NCI-H187 treated with DMSO at 0.1 percent for 48 hours (cell line): ENCODE measurements around the gene PHF11.
"Not testable (repeated sequence)": the region's sequence is repeated elsewhere in the genome, so short reads cannot be mapped to it uniquely, and the experiment has no call there.

ENCODE experiments used
- DNase-seq: peaks from one replicate; lab custom pipeline; 2025; lab: John Stamatoyannopoulos, UW

The PHF11 gene

DNA sequence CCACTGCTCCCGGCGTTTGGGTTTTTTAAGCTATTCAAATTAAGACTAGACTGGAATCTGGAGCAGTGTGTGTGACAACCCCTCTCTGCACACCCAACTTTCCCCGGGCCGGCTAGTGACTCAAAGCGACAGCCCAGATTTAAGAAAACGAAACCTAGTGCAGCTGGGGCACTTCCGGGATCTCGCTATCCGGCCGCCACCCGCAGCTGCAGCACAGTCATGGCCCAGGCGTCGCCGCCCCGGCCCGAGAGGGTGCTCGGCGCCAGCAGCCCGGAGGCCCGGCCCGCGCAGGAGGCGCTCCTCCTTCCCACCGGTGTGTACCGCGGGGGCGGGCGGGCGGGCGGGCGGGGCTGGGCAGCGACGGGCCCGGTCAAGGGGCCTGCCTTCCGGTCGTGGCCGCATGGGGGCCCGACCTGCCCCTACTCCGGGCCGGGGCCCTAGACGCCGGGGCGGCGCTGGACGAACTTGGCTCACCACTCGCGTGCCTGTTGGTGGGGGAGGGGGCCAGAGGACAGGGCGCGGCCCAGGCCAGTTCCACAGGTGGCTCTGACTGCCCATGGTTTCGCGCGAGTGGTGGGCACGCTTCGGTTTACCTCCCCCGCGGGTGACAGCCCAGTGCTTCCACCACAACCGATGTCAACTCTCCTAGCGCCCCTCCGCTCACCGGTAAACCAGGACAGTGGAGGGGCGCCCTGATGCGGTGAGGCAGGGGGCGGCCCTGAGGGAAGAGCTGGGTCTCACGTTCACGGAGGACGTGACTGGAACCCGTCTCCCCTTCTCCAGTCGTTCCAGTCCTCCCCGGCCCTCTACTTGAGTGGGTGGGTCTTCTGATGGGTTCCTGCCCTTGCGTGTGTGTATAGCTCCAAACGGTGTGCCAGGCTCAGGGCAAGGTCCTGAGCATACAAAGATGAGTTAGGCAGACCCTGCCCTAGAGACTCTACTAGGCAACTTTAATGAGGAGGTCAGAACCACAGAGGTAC lies at the start of gene PHF11:
PHF11 (plus strand) TSS at position 171 of the 980 bp plus-strand sequence; CDS start at position 220, 49 bp downstream.
- DNase-seq: no peak

DNA sequence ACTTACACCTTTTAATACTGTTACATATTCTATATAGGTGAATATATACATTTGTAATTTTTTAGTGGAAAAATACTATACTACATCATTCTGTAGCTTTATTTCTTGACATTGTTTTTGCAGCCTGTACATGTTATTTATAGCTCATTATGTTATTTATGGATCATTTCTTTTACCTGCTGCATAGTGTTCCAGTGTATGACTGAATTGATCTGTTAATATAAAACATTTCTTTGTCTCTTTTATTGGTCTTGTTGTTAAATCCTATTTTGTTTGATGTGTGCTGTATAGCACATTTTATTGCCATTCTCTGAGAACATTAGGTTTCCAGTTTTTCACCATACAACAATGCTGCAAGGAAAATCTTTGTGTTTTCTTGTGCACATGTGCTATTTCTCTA lies 49.3 kb upstream of the PHF11 start:
- no peak for DNase-seq

DNA sequence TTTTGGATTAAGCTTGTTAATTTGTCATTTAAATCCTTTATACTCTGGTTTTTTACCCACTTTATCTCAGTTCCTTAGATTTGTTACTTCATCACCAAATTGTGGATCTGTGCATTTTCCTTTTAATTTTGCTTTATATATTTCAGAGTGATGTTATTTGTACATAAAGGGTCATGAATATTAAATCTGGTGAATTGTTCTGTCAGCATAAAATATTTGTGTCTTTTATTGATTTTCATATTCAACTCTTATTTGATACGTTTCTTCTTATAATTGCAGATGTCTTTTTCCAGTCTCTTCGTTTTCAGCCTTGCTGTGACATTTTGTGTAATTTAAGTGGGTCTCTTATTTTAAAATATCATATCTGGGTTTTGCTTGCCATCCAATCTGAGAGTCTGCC lies 47.0 kb upstream of the PHF11 start:
- no peak for DNase-seq

DNA sequence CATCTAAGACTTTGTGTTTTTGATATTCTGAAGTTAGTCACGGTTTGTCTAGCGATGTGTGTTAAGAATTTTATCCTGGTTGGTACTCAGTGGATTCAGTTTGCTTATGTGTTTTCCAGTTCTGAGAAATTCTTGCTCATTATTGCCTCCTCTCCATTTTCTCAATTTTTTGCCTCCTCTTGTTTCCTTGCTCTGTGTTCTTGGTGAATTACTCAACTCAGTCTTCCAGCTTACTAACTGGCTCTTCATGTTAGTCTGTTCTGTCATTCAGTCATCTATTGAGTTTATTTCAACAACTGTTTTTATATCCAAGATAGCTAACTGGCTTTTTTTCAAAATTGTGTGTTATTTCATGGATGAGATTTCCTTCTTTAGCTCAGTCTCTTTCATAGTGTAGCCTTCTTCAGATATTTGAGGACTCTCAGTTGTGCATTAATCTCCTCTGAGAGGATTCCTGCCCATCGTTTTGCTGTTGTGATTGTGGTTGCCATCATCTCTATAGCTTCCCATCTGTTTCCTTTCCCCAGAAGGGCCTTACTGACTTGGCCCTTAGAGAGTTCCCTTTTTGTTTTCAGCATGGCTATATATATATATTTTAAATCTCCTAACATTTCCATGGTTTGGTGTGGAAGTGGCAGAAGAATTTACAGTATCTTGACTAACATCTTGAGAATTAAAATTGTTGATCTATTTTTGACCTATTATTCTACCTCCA lies 45.5 kb upstream of the PHF11 start:
- DNase-seq: no peak

DNA sequence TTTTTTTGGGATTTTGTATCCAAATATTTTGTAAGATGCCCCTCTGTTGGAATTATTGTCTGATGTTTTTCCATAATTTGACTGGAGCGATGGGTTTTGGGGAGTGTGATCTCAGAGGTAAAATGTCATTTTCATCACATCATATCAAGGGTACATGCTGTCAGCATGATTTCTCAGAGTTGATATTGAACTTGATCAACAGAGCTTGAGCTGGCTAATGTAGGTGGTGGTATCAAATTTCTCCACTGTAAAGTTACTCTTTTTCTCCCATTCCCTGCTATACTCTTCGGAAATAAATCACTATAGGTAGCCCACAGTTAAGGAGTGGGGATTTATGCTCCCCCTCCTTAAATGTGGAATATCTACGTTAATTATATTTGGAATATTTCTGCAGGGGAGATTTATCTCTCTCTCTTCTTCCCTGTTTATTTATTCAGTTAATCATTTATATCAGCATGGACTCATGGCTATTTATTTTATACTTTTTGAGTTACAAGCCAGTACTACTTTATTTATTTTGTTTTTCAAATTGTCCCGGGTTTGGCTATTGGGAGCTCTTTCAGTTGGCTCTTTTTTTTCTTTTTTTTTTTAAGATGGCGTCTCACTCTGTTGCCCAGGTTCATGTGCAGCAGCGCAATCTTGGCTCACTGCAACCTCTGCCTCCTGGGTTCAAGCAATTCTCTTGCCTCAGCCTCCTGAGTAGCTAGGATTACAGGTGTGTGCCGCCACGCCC lies 42.9 kb upstream of the PHF11 start:
- DNase-seq: no peak

DNA sequence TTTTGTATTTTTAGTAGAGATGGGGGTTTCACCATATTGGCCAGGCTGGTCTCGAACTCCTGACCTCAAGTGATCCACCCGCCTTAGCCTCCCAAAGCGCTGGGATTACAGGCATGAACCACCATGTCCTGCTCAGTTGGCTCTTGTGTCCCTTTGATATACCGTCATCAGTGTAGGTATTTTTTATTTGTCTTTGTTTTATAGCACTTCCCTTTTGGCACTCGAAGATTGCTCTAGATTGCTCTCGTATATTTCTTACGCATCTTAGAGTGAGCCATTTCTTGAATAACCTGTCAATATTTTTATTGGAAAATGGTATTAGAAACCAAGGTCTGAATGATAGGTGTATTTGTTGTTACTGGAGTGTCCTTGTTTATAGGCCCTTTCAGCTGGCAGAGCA lies 42.3 kb upstream of the PHF11 start:
- DNase-seq: no peak

DNA sequence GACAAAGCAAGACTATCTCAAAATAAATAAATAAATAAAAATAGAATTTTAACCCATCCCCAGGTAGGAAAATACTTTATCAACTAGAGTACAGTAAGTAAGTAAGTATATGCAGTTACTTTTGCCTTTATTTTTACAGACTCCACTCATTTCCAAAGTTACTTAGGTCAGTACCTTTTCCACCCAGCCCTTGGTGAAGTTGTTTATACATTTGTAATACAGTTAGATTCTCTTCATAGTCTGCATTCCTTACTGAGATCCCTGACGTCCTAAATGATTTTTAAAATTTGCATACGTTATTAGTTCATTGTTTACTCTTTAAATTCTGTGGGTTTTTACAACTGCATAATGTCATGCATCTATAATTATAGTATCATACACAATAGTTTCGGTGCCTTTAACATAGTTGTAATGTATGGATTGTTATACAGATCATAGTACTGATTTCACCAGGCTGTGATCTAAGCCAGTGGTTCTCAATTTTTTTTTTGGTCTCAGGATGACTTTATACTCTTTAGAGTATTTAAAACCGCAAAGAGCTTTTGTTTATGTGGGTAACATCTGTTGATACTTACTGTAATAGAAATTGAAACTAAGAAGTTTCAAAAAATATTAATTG lies 41.3 kb upstream of the PHF11 start:
- DNase-seq: no peak

DNA sequence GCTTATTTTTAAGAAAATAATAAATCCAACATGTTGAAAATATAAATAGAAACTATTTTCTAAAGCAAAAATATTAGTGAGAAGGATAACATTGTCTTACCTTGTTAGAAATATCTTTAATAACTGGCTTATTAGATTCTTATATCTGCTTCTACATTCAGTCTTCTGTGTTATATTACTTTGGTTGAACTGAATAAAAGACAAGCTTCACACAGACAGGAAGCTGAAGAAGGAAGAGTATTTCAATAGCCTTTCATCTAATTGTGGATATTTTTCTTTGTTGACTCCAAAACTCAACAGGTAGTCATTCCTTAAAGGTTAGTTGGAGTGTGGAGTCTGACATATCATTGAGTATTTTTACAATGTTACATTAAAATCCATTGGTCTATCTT lies 40.8 kb upstream of the PHF11 start:
- DNase-seq: no peak

DNA sequence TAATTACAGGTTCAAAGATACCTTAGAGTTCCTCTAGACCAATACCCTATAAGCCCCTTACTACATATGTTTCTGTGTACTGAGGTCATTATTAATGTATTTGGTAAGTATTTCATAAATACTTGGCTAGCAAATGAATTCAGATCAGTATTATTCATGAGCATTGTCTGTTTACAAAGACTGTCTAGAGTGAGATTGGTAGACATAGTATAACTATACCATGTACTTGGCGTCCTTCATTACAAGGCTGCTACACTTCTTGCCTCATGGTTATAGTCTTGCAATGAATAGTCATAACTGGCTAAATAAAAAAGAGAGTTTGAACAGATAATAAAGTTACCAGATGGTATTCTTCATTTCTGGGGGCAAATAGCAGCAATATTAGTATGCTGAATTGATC lies 39.6 kb upstream of the PHF11 start:
- no peak for DNase-seq

DNA sequence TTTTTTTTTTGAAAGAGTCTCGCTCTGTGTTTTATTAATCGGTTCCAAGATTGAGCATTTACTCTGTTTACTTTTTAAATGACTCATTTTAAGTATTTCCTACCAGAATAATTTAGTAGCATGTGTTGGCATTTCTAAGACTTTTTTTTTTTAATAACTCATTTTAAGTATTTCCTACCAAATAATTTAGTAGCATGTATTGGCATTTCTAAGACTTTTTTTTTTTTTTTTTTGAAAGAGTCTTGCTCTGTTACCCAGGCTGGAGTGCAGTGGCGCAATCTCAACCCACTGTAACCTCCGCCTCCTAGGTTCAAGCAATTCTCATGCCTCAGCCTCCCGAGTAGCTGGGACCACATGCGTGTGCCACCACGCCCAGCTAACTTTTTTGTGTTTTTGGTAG lies 38.5 kb upstream of the PHF11 start:
- no peak for DNase-seq

DNA sequence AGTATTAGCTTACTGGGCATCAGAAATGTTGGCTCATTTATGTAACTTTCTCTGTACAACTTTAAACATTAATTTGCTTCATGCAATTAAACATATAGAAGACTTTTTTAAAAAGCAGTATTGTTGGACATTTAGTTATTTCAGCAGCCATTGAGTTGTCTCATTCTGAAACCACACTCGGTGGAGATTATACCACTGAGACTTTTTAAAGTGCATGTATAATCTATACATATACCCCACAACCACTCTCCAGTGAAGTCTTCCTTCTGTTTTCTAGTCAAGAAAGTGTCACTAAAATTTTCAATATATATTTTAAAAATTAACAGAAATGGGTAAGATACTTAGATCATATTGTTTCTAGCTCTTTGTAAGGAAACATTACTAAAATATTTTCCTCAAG lies 36.2 kb upstream of the PHF11 start:
- DNase-seq: no peak

DNA sequence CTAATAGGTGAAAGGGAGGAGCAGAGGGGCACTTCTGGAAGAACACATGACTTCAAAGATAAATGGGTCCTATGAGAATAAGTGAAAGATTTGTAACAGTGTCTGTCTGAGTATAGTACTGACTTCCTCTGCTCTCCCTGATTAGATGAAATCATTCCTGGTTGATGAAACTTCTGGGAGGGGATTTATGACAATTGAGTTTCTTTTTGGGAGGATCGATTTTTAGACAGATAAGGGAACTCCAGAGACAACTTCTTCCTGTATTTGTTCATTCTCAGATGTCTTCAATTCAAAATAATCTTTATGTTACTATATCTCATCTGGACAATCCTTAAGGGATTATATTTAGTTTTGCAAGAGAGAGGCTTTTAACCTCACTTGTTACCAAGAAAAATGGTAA lies 31.7 kb upstream of the PHF11 start:
- no peak for DNase-seq

DNA sequence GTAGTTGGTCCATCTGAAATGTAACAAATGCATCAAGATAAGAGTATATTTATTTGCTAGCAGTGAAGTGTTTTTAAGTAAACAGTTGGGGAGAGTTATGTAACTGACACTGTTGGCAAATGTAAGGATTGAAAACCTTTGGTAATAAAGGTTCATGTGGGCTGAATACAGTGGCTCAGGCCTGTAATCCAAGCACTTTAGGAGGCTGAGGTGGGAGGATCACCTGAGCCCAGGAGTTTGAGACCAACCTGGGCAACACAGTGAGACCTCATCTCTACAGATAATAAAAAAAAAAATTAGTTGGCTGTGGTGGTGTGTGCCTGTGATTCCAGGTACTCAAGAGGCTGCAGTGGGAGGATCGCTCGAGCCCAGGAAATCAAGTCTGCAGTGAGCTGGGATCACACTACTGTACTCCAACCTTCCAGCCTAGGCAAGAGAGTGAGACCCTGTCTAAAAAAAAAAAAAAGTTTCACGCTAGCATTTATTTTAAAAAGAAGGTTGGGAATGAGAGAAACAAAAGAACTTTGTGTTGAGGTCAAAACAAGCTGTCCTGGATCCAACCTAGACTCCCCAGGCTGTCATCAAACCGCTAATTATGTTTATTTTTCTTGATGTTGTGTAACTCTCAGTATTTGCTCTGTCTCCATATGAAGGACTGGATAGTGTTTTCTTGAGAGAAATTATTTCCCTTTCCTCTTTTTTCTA lies 31.0 kb upstream of the PHF11 start:
- DNase-seq: no peak

DNA sequence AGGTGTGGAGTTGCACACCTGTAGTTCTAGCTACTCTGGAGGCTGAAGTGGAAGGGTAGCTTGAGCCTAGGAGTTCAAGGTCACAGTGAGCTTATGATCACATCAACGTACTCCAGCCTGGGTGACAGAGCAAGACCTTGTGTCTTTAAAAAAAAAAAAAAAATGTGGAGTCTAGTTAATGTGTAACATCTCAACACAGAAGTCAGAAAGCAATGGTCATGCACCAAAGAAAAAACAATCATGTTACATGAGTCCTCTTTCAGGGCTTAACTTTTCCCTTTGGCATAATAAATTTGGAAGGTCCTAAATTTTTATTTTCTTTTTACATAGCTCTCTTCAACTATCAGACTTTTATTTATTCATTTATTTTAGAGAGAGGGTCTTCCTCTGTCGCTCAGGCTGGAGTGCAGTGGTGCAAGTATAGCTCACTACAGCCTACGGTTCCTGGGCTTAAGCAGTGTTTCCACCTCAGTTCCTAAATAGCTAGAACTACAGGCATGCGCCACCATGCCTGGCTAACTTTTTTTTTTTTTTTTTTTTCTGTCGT lies 29.4 kb upstream of the PHF11 start:
- DNase-seq: no peak

DNA sequence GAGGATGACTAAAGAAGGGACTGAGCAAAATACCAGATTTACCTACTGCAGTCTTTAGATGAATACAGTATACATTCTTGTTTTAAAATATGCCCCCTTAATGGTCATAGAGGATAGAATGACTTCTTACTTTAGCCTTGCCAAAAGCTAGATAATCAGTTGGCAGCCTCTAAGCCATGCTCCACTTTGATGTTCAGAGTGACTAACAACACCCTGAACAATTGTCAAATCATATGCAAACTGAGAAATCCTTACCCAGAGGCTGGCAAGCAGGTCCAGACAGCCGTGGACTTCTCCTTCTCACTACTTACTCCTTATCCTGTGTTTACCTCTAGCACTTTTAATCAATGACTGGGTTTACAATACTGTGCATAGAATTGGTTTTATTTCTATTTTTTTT lies 23.6 kb upstream of the PHF11 start:
- DNase-seq: no peak

DNA sequence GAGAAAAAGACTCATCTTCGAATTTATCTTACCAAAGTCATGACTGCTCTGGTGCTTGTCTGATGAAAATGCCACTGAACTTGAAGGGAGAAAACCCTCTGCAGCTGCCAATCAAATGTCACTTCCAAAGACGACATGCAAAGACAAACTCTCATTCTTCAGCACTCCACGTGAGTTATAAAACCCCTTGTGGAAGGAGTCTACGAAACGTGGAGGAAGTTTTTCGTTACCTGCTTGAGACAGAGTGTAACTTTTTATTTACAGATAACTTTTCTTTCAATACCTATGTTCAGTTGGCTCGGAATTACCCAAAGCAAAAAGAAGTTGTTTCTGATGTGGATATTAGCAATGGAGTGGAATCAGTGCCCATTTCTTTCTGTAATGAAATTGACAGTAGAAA lies 19.2 kb upstream of the PHF11 start:
- no peak for DNase-seq

DNA sequence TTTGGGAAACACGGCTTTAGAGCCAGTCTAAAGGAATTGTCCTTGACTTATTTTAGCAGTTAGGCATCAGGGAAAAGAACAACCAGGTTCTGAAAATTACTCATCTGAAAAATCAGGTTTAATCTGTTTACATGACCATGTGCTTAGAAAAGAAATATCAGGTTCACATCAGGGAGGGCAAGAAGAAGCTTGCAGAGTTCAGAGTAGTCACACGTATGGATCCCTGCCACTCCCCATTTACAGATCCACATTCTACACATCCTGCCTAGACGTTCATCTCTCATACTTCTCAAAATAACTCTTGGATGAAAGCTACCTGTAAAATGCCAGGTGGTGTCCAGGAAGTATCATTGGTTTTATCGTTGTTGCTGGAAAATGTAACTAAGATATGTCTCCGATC lies 14.0 kb upstream of the PHF11 start:
- DNase-seq: no peak

DNA sequence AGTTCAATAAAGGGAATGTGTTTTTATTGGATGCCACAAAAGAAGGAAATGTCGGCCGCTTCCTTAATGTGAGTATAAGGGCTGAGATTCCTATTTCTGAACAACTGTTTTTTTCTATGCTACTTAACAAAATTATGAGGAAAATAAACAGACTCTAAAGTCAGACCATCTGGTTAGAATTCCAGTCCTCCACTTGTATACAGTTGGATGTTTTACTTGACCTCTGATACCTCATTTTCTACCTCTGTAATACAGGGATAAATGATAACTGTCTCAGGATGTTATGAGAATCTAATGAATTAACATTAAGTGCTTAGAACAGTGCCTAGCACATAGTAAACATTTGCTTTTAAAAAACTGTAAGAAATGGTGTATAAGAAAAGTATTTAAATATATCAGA lies 7.2 kb upstream of the PHF11 start:
- DNase-seq: no peak

DNA sequence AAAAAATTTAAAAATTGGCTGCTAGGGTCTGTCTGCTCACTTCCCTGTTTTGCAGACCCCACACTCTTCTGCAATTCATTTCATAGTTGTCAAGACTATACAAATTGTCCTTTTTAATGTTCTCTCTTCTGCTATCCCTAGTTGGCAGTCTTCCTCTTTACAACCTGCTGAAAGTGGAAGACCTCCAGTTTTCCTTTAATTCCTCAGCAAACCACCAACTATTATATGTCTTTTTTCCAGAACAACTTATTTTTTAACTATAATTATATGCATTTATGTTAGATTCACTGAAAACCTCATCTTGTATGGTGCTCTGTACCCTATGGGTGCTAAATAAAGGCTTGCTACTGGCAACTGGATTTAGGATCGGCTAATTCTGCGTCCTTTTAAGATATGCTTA lies 1.1 kb upstream of the PHF11 start:
- no peak for DNase-seq

DNA sequence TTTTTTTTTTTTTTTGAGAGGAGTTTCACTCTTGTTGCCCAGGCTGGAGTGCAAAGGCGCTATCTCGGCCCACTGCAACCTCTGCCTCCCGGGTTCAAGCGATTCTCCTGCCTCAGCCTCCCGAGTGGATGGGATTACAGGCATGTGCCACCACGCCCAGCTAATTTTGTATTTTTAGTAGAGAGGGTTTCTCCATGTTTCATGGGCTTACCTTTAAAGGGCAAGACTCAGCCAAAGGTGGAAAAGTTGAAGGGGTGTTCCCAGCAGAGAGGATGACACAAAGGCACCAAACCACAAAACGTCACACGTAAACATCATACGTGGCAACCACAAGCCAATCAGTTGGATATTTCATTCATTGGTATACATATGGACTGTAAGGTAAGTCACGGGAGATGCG lies 1.1 kb downstream of the PHF11 start:
- not testable (repeated sequence) for DNase-seq

DNA sequence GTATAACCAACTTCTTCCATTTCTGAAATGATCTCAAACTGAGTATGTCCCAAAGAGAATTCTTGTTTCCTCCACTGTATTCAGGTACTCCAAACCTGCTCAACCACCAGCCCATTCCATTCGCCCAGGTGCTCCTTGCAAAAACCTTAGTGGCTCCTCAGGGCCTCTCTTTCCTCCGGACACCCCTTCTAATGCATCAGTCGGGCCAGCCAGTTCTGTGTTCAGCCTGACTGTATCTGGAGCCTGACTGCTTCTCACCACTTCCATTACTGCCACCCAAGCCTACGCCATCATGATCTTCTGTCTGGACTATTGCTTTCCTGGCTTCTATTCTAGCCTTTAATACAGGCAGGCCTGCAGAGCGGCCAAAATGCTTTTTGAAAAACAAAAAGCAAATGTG lies 1.5 kb downstream of the PHF11 start:
- DNase-seq: no peak
